HepG2 (cell line): ENCODE results near the gene PEAK3. TPM values are rescaled to one million over a fixed set of nuclear protein-coding genes. Genes with fewer than 3 reads are reported as not detected.

Experiments used
- ARID5B ChIP-seq: IDR thresholded peaks from 2 replicates; pipeline ENCODE4 v1.4.0; 2020; ENCODE audit warnings: mild to moderate bottlenecking, missing genetic modification reagents
- CREB3 ChIP-seq: sonication (generic); formaldehyde crosslinking; IDR thresholded peaks from 2 replicates; pipeline ENCODE4 v1.5.0; 2020; ENCODE audit warnings: missing genetic modification reagents
- EEA1 ChIP-seq: sonication (generic); formaldehyde crosslinking; IDR thresholded peaks from 2 replicates; pipeline ENCODE4 v1.5.1; 2020; ENCODE audit warnings: mild to moderate bottlenecking, missing genetic modification reagents, borderline replicate concordance
- HDAC1 ChIP-seq: sonication (generic); formaldehyde crosslinking; IDR thresholded peaks from 2 replicates; pipeline ENCODE4 v1.5.1; 2020; ENCODE audit warnings: mild to moderate bottlenecking, missing genetic modification reagents
- HIVEP1 ChIP-seq: sonication (generic); formaldehyde crosslinking; IDR thresholded peaks from 2 replicates; pipeline ENCODE4 v1.4.0; 2020; ENCODE audit warnings: mild to moderate bottlenecking, missing genetic modification reagents
- MBNL3 ChIP-seq: fragments of 250-450 bp; sonication (Bioruptor Pico); conservative IDR thresholded peaks from 2 replicates; pipeline ENCODE4 v1.8.0; 2022; ENCODE audit warnings: mild to moderate bottlenecking, inconsistent platforms
- NFE2 ChIP-seq: sonication (generic); formaldehyde crosslinking; IDR thresholded peaks from 2 replicates; pipeline ENCODE4 v1.4.0; 2020; ENCODE audit warnings: missing genetic modification reagents
- SMARCC2 ChIP-seq: fragments of 450-650 bp; IDR thresholded peaks from 2 replicates; pipeline ENCODE4 v1.6.1; 2017; ENCODE audit warnings: antibody characterized with exemption, mild to moderate bottlenecking
- STAT6 ChIP-seq: sonication (generic); formaldehyde crosslinking; IDR thresholded peaks from 2 replicates; pipeline ENCODE4 v1.4.0; 2020; ENCODE audit warnings: missing genetic modification reagents, mild to moderate bottlenecking, borderline replicate concordance
- TBX3 ChIP-seq: fragments of 450-650 bp; IDR thresholded peaks from 2 replicates; pipeline ENCODE4 v1.6.1; 2017; ENCODE audit warnings: antibody characterized with exemption, mild to moderate bottlenecking, inconsistent platforms, borderline replicate concordance
- TRIM24 ChIP-seq: sonication (generic); formaldehyde crosslinking; IDR thresholded peaks from 2 replicates; pipeline ENCODE4 v1.8.0; 2022; ENCODE audit warnings: mild to moderate bottlenecking, missing genetic modification reagents
- ZNF446 ChIP-seq: sonication (generic); formaldehyde crosslinking; IDR thresholded peaks from 2 replicates; pipeline ENCODE4 v1.5.0; 2020; ENCODE audit warnings: mild to moderate bottlenecking, missing genetic modification reagents
- ZNF674 ChIP-seq: sonication (generic); formaldehyde crosslinking; IDR thresholded peaks from 2 replicates; pipeline ENCODE4 v1.5.0; 2020; ENCODE audit warnings: low read depth, mild to moderate bottlenecking, missing genetic modification reagents
- polyA plus RNA-seq, 8 experiments: library from polyadenylated mRNA; depleted of rRNA in 3 of 8; stranded (reverse) in 7 of 8; unstranded in 1 of 8; fragments of >200 nt; fragmentation: Illumina TruSeq in 4 of 8; extraction: Trizol in 4 of 8; gene quantifications; 2 replicates each; pipeline versions ENCODE4 v1.2.1 to v1.2.3, GENCODE V29; 2011 to 2016; ENCODE audit warnings: low read depth in 4 of 8, missing spikeins in 1 of 8, mixed read lengths in 1 of 8; ENCODE audit not compliant: insufficient read depth in 1 of 8
- total RNA-seq, 5 experiments: library from RNA; depleted of rRNA; stranded (reverse); fragments of >200 nt; fragmentation: Illumina TruSeq; extraction: Trizol; gene quantifications; 2 replicates each; pipeline ENCODE4 v1.2.3, GENCODE V29; 2016; ENCODE audit warnings: low read depth in 1 of 5
- TF ChIP-seq, protein P1 (sequence below), 2 experiments: sonication (generic) in 1 of 2; formaldehyde crosslinking in 1 of 2; IDR thresholded peaks; 2 replicates each; pipeline versions ENCODE4 v1.4.0 to v1.6.1; 2018 to 2020; ENCODE audit warnings: missing genetic modification reagents in 2 of 2, borderline replicate concordance in 1 of 2, low read depth in 1 of 2, mild to moderate bottlenecking in 1 of 2, missing biosample characterization in 1 of 2
- TF ChIP-seq, protein P2 (sequence below): sonication (generic); formaldehyde crosslinking; IDR thresholded peaks from 2 replicates; pipeline ENCODE4 v1.8.0; 2022; ENCODE audit warnings: missing genetic modification reagents, mild to moderate bottlenecking, borderline replicate concordance
- TF ChIP-seq, protein P3 (sequence below): sonication (generic); formaldehyde crosslinking; IDR thresholded peaks from 2 replicates; pipeline ENCODE4 v1.8.1; 2023; ENCODE audit warnings: mild to moderate bottlenecking, inconsistent platforms, moderate library complexity, missing genetic modification reagents, borderline replicate concordance

The PEAK3 gene
- total and polyA plus RNA-seq, 2 of the 13 experiments (the other 11 are each of a cell fraction or from before 2014, with no cell fraction given) = not detected

DNA sequence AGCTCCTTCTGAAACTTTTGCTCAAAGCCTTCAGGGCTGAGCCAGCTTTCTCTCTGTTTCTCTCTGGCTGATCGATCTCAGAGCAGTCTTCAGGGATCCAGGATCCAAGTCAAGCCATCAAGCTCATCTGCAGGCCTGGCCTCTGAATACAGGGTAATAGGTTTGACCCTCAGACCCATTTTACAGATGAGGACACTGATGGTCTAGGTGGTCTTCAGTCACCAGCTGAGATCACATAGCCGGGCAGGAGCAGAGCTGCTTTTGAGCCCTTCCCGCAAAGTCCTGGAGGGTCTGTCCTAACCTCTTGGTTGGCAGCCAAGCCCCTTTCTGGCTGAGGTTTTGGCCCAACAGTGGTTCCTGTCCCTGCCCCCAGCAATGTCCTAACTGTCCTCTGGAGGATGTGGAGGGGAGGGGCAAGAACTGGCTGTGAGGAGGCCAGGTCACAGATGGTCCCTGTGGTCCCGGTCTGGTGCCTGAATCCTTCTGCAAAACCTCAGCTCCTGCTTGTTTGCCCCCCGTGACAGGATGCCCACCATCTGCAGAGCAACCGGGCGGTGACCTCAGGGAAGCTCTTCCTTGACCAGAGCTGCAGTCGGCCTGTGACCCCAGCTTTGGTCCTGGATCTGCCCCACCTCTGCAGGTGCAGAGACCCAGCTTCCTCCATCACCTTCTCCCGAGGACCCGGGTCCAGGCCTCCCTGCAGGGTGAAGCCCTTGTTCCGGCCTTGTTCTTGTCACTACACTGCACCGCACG is 5.8 kb upstream of the PEAK3 start (continued):
- no peak for TF ChIP-seq CREB3 (CRISPR knock-in tag)
- TF ChIP-seq, protein P1, sequence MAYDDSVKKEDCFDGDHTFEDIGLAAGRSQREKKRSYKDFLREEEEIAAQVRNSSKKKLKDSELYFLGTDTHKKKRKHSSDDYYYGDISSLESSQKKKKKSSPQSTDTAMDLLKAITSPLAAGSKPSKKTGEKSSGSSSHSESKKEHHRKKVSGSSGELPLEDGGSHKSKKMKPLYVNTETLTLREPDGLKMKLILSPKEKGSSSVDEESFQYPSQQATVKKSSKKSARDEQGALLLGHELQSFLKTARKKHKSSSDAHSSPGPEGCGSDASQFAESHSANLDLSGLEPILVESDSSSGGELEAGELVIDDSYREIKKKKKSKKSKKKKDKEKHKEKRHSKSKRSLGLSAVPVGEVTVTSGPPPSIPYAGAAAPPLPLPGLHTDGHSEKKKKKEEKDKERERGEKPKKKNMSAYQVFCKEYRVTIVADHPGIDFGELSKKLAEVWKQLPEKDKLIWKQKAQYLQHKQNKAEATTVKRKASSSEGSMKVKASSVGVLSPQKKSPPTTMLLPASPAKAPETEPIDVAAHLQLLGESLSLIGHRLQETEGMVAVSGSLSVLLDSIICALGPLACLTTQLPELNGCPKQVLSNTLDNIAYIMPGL (CRISPR knock-in tag; IDR thresholded peaks at IDR 0.05; ENCODE audit: borderline replicate concordance in 1 of 2, low read depth in 1 of 2) = no peak
- TF ChIP-seq ARID5B = no peak
- no peak for TF ChIP-seq STAT6 (CRISPR knock-in tag)
- no peak for TF ChIP-seq SMARCC2
- TF ChIP-seq ZNF446 (CRISPR knock-in tag) = no peak
- no peak for TF ChIP-seq TRIM24 (CRISPR knock-in tag)
- no peak for TF ChIP-seq EEA1 (CRISPR knock-in tag)
- TF ChIP-seq NFE2 (CRISPR knock-in tag) = no peak
- TF ChIP-seq, protein P2, sequence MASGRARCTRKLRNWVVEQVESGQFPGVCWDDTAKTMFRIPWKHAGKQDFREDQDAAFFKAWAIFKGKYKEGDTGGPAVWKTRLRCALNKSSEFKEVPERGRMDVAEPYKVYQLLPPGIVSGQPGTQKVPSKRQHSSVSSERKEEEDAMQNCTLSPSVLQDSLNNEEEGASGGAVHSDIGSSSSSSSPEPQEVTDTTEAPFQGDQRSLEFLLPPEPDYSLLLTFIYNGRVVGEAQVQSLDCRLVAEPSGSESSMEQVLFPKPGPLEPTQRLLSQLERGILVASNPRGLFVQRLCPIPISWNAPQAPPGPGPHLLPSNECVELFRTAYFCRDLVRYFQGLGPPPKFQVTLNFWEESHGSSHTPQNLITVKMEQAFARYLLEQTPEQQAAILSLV = no peak
- TF ChIP-seq ZNF674 (CRISPR knock-in tag) = no peak
- TF ChIP-seq, protein P3, sequence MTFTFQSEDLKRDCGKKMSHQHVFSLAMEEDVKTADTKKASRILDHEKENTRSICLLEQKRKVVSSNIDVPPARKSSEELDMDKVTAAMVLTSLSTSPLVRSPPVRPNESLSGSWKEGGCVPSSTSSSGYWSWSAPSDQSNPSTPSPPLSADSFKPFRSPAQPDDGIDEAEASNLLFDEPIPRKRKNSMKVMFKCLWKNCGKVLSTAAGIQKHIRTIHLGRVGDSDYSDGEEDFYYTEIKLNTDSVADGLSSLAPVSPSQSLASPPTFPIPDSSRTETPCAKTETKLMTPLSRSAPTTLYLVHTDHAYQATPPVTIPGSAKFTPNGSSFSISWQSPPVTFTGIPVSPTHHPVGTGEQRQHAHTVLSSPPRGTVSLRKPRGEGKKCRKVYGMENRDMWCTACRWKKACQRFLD (CRISPR knock-in tag) = peak; percentile 68; the same call in 1 of the 2 replicates
- TF ChIP-seq MBNL3 (CRISPR knock-in tag) = no peak
- TF ChIP-seq TBX3 = no peak
- TF ChIP-seq HIVEP1 (CRISPR knock-in tag) = no peak
- 0 out of 2 replicates have a peak, but pooled peaks have one; percentile 8 for TF ChIP-seq HDAC1 (CRISPR knock-in tag)
